ENCODE results near the gene RNF121.

The RNF121 gene

GRCh38 chr11:71992136-71992730 is 63.4 kb downstream of the RNF121 start:
- H3K4me3 Mint-ChIP-seq: no peak overlapping the region
- no peaks in the 10 kb centered on the region for H3K4me1 Mint-ChIP-seq
- no peak overlapping the region for H3K27ac Mint-ChIP-seq
- no peaks in the 10 kb centered on the region for H3K9me3 Mint-ChIP-seq
- DNase-seq: no peak
- no peak for ATAC-seq
- no peaks in the 10 kb centered on the region for H3K27me3 Mint-ChIP-seq

GRCh38 chr11:71994786-71995185 is 65.9 kb downstream of the RNF121 start:
- H3K4me3 Mint-ChIP-seq: no peak overlapping the region
- peaks cover 21% of the 10 kb centered on the region for H3K4me1 Mint-ChIP-seq
- no peaks in the 10 kb centered on the region for H3K27me3 Mint-ChIP-seq
- DNase-seq (no peak), ATAC-seq (no peak)
- H3K9me3 Mint-ChIP-seq: no peaks in the 10 kb centered on the region
- peak overlapping the region in 1 of 2 donors; percentile 53 for H3K27ac Mint-ChIP-seq

GRCh38 chr11:71995726-71996291 is 67.0 kb downstream of the RNF121 start:
- Mint-ChIP-seq H3K4me3 (no peak overlapping the region), H3K27me3 (no peaks in the 10 kb centered on the region), H3K4me1 (peaks cover 30% of the 10 kb centered on the region), H3K9me3 (no peaks in the 10 kb centered on the region), H3K27ac (peak overlapping the region in 1 of 2 donors; percentile 78)
- ATAC-seq (no peak), DNase-seq (no peak)

- H3K27me3 Mint-ChIP-seq: no peaks in the 10 kb centered on the region
- peaks cover 30% of the 10 kb centered on the region for H3K4me1 Mint-ChIP-seq
- no peak overlapping the region for H3K4me3 Mint-ChIP-seq
- ATAC-seq (no peak), DNase-seq (no peak)
- H3K27ac Mint-ChIP-seq: peak overlapping the region in 1 of 2 donors; percentile 74
- H3K9me3 Mint-ChIP-seq: no peaks in the 10 kb centered on the region
Measured at GRCh38 chr11:71996517-71996916, 67.7 kb downstream of the RNF121 start.

GRCh38 chr11:71996946-71997345 is 68.1 kb downstream of the RNF121 start:
- Mint-ChIP-seq H3K4me1 (peaks cover 30% of the 10 kb centered on the region), H3K27me3 (no peaks in the 10 kb centered on the region), H3K9me3 (no peaks in the 10 kb centered on the region), H3K4me3 (no peak overlapping the region), H3K27ac (peak overlapping the region in 1 of 2 donors; percentile 74)
- DNase-seq: no peak
- no peak for ATAC-seq

GRCh38 chr11:71997594-71997993 is 68.7 kb downstream of the RNF121 start:
- peaks cover 30% of the 10 kb centered on the region for H3K4me1 Mint-ChIP-seq
- DNase-seq (no peak), ATAC-seq (no peak)
- H3K27me3 Mint-ChIP-seq: no peaks in the 10 kb centered on the region
- H3K27ac Mint-ChIP-seq: peak overlapping the region in 1 of 2 donors; percentile 68
- no peaks in the 10 kb centered on the region for H3K9me3 Mint-ChIP-seq
- no peak overlapping the region for H3K4me3 Mint-ChIP-seq

- Mint-ChIP-seq H3K27ac (no peak overlapping the region), H3K27me3 (no peaks in the 10 kb centered on the region)
Measured at GRCh38 chr11:71998061-71998460, 69.2 kb downstream of the RNF121 start.

GRCh38 chr11:71998649-71999310 is 69.9 kb downstream of the RNF121 start, which contains the start of gene IL18BP:
TSS of gene IL18BP (plus strand) at chr11:71998909. CDS start at chr11:71999985, 1,076 bp downstream.
- Mint-ChIP-seq H3K4me3 (peak within 1 kb of the TSS; percentile 69 to 76), H3K4me1 (peaks cover 30% of the 10 kb centered on the region), H3K27me3 (no peaks in the 10 kb centered on the region), H3K27ac (peak within 1 kb of the TSS; percentile 89 to 97), H3K9me3 (no peaks in the 10 kb centered on the region)
- DNase-seq (no peak), ATAC-seq (peak; percentile 55)

More at GRCh38 chr11:71998061-71998460, 69.2 kb downstream of the RNF121 start:
- no peak overlapping the region for H3K4me3 Mint-ChIP-seq
- peaks cover 30% of the 10 kb centered on the region for H3K4me1 Mint-ChIP-seq
- no peak for DNase-seq
- ATAC-seq: no peak
- H3K9me3 Mint-ChIP-seq: no peaks in the 10 kb centered on the region

GRCh38 chr11:71999362-71999761 is 70.5 kb downstream of the RNF121 start:
- Mint-ChIP-seq H3K27me3 (no peaks in the 10 kb centered on the region), H3K9me3 (no peaks in the 10 kb centered on the region), H3K4me3 (peak overlapping the region; percentile 69 to 76), H3K4me1 (peaks cover 30% of the 10 kb centered on the region), H3K27ac (peak overlapping the region; percentile 89 to 97)
- DNase-seq (no peak), ATAC-seq (no peak)

GRCh38 chr11:71999798-72000197 is 71.0 kb downstream of the RNF121 start:
- Mint-ChIP-seq H3K27me3 (no peaks in the 10 kb centered on the region), H3K4me3 (no peak overlapping the region), H3K4me1 (peaks cover 30% of the 10 kb centered on the region), H3K27ac (peak overlapping the region; percentile 54 to 97), H3K9me3 (no peaks in the 10 kb centered on the region)
- ATAC-seq (no peak), DNase-seq (no peak)

GRCh38 chr11:72000202-72000867 is 71.5 kb downstream of the RNF121 start:
- Mint-ChIP-seq H3K27me3 (no peaks in the 10 kb centered on the region), H3K9me3 (no peaks in the 10 kb centered on the region), H3K27ac (peak overlapping the region in 1 of 2 donors; percentile 71), H3K4me1 (peaks cover 30% of the 10 kb centered on the region), H3K4me3 (no peak overlapping the region)
- DNase-seq (no peak), ATAC-seq (peak; percentile 6)

- no peaks in the 10 kb centered on the region for H3K9me3 Mint-ChIP-seq
- peak overlapping the region in 1 of 2 donors; percentile 9 for H3K27ac Mint-ChIP-seq
- no peak for DNase-seq
- H3K4me3 Mint-ChIP-seq: no peak overlapping the region
- peak; percentile 11 for ATAC-seq
- H3K27me3 Mint-ChIP-seq: no peaks in the 10 kb centered on the region
- H3K4me1 Mint-ChIP-seq: peaks cover 30% of the 10 kb centered on the region
Measured at GRCh38 chr11:72001285-72001684, 72.4 kb downstream of the RNF121 start.

GRCh38 chr11:72001834-72002591 is 73.2 kb downstream of the RNF121 start:
- peak overlapping the region; percentile 9 to 17 for H3K27ac Mint-ChIP-seq
- no peak for ATAC-seq
- peaks cover 30% of the 10 kb centered on the region for H3K4me1 Mint-ChIP-seq
- no peak for DNase-seq
- H3K27me3 Mint-ChIP-seq: no peaks in the 10 kb centered on the region
- H3K9me3 Mint-ChIP-seq: no peaks in the 10 kb centered on the region
- H3K4me3 Mint-ChIP-seq: peak overlapping the region in 1 of 2 donors; percentile 11

GRCh38 chr11:72002841-72003775 is 74.3 kb downstream of the RNF121 start:
- DNase-seq (no peak), ATAC-seq (no peak)
- H3K9me3 Mint-ChIP-seq: no peaks in the 10 kb centered on the region
- peak overlapping the region in 1 of 2 donors; percentile 68 for H3K27ac Mint-ChIP-seq
- no peak overlapping the region for H3K4me3 Mint-ChIP-seq
- no peaks in the 10 kb centered on the region for H3K27me3 Mint-ChIP-seq
- peaks cover 26% of the 10 kb centered on the region for H3K4me1 Mint-ChIP-seq

All from stimulated activated naive CD8-positive, alpha-beta T cell treated with anti-CD3 and anti-CD28 coated beads, Interleukin-15, amount 100 ng/mL, for 72 hours (primary cell).